GM18508 (cell line): ENCODE results near the gene KRTAP22-1.

ENCODE experiments used
- ATAC-seq: cut with Tn5 transposase; IDR thresholded peaks from one replicate; pipeline ENCODE4 v1.9.1; 2021; ENCODE audit warnings: moderate number of reproducible peaks; ENCODE audit not compliant: insufficient read depth, unreplicated experiment

The KRTAP22-1 gene

DNA sequence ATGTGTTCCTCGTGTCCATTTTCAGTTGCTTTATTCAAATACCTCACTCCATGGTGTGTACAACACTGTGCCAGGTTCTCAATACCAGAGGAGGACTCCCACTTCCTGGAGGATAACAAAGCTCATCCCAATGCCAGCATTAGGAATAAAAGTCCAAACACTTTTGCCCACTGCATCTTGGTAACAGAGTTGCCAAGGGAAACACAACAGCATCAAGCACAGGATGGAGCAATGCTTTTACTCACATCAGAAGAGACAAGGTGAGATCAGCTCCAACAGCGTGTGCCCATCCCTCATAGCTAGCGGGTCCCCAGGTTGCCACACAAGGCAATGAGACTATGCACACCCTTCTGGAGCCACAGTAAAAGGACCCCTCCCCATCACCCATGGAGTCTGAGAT, 22.5 kb downstream of the KRTAP22-1 start:
- ATAC-seq, result no peak

DNA sequence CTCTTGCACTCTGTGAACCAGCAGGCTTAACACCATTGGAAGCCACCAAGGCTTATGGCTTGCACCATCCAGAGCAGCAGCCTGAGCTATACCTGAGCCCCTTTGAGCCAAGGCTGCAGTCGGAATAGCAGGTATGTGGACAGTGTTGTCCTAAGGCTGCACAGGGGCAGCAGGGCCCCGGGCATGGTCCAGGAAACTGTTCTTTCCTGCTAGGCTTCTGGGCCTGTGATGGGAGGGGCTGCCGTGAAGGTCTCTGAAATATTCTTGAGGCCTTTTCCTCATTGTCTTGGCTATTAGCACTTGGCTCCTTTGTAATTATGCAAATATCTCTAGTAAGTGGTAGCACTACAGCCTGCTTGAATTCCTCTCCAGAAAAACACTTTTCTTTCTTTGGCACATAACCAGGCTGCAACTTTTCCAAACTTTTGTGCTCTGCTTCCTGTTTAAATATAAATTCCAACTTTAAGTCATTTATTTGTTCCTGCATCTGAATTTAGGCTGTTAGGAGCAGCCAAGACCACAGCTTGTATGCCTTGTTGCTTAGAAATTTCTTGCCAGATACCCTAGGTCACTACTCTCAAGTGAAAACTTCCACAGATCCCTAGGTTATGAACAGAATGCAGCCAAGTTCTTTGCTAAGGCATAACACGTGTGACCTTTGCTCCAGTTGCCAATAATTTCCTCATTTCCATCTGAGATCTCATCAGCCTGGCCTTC, 24.7 kb downstream of the KRTAP22-1 start:
- ATAC-seq, result no peak

GRCh38 chr21:30628109-30628508, 27.2 kb downstream of the KRTAP22-1 start:
- ATAC-seq, result no peak

GRCh38 chr21:30629200-30629599, 28.3 kb downstream of the KRTAP22-1 start:
- no peak for ATAC-seq

- ATAC-seq, result no peak
Observed at GRCh38 chr21:30634906-30635305, 34.0 kb downstream of the KRTAP22-1 start, which contains the start of gene KRTAP20-2. KRTAP20-2 (plus strand) TSS chr21:30635206; CDS start chr21:30635264, 58 bp downstream.

- no peak for ATAC-seq
Observed at GRCh38 chr21:30638686-30639085, 37.8 kb downstream of the KRTAP22-1 start.

DNA sequence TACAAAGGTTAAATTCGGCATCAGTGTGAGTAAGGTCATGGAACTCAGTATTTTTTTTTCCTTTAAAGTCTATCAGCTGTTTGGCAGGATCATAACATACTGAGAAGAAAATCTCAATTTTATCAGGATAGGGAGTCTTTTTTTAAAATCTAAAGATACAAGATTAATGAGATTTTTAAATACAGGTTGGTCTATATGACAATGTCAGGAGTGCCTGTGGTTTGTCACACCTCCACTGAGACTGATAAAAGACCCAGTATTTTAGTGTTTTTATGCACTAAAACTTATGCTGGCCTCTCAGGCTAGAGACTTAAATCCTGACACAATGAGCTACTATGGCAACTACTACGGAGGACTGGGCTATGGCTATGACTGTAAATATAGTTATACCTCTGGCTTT, 41.7 kb downstream of the KRTAP22-1 start, which contains the start of gene KRTAP20-3:
Gene KRTAP20-3 (plus strand): TSS at position 301 of the 400 bp plus-strand sequence.
- no peak for ATAC-seq

DNA sequence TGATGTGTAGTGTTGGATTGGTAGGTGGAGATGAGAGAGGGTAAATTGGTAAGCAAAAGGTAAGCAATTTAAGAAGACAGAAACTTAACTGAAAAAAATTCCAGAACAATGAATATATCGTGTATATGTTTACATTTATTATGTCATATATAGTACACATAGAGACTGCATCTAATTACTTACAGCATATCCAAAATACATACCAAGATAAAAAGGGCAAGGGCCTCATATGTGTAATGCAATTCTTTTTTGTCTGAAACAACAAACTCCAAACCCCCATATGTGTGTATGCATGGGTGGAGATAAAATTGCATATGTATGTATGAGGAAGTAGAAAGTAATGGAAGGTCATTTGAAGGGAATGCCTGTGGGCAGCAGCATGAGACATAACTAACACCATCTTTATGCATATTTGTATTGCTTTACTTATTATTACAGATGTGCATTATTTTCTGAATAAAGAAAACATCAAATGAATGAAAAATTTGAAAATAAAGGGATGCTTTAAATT, 46.1 kb downstream of the KRTAP22-1 start:
- ATAC-seq, result no peak
